GM23248 (cell line): ENCODE measurements around the gene PALM.

ENCODE experiments used
- EZH2 ChIP-seq: fragments of 200-600 bp; sonication (generic); IDR thresholded peaks from 2 replicates; pipeline ENCODE4 v1.6.1; 2018; ENCODE audit warnings: antibody characterized with exemption, mild to moderate bottlenecking; ENCODE audit not compliant: insufficient read depth, poor library complexity, severe bottlenecking
- EZH2phosphoT487 ChIP-seq: fragments of 200-600 bp; sonication (generic); IDR thresholded peaks from 2 replicates; pipeline ENCODE4 v1.6.1; 2018; ENCODE audit warnings: antibody characterized with exemption, moderate library complexity, mild to moderate bottlenecking, low read depth; ENCODE audit not compliant: insufficient read depth

DNA sequence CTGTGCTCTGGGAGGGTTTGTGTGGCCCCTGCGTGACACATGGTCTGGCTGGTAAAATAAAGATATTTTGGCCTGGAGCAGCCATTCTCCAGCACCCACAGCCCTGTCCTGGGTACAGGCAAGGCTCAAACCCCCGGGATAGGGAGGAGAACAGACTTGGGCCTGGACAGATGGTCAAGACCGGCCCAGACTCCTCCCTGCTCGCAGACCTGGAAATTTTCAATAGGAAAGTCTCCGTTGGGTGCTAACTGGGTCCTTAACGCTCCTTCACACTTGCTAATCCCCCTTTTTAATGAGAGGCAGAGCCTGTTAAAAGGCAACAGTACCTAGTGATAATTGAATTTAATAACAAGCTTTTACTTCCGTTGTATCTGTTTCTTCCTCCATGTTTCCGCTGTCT is 2.5 kb downstream of the PALM start:
- TF ChIP-seq EZH2phosphoT487 (no peak), EZH2 (peak; percentile 9)
